Inflammatory macrophage treated with lipopolysaccharide for 4 hours (primary cell): ENCODE measurements around the gene UPF1.

ENCODE experiments used
- DNase-seq: peaks from one replicate; pipeline ENCODE4 v3.0.0-alpha.2; 2020

UPF1 gene

DNA sequence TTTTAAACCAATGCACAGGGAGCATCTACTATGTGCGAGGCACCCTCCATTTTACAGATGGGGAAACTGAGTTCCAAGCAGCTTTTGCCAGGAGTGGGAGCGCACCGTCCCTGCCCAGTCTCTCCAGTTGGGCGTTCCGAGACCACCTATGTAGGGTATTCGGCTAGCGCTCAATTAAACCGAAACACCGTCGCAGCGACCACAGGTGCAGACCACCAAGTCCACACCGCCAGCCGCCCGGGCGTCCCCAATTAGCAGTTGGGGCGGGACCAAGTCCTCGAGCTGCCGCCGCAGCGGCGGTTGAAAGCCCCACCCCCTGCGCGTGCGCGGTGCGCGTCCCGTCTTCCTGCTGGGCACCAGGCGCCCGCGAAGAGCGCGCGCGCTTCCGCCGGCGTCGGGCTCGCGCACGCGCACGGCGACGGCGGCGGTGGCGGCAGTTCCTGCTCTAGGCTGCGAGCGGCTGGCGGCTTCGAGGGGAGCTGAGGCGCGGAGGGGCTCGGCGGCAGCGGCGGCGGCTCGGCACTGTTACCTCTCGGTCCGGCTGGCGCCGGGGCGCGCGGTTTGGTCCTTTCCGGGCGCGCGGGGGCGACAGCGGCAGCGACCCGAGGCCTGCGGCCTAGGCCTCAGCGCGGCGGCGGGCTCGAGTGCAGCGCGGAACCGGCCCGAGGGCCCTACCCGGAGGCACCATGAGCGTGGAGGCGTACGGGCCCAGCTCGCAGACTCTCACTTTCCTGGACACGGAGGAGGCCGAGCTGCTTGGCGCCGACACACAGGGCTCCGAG, at the start of gene UPF1:
Gene UPF1, plus strand, starts transcription at position 436 of the 782 bp plus-strand sequence. Its CDS starts 251 bp downstream, at position 687.
- DNase-seq, result peak; percentile 95

DNA sequence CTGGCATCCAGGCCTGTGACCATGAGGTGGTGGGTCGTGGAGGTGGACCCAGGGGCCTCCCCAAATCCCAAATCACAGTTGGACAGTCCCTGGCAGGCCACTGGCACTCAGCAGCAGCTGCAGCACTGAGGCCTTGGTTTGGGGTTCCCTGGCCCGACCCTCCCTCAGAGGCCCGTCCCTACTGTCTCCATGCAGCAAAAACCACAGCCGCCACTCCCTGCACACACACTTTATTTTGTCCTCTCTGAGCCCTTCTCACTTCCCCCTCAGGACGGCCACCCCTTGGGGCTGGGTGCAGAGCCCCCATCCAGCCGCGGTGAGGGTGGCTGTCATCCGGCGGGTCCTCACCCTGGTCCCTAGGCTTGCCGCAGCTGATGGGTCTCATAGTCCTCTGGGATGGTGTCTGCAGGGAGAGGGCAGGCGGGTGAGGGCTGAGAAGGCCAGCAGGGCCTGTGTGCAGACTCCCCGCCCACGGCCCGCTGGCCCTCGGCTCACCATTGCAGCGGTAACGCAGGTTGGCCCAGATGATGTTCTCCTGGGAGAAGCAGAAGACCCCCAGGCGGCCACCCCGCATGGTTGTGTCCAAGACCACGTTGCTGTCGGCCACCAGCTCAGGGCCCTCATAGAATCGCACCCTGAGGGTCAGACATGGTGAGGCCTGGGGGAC, 49.1 kb upstream of the UPF1 start:
- DNase-seq, result no peak

DNA sequence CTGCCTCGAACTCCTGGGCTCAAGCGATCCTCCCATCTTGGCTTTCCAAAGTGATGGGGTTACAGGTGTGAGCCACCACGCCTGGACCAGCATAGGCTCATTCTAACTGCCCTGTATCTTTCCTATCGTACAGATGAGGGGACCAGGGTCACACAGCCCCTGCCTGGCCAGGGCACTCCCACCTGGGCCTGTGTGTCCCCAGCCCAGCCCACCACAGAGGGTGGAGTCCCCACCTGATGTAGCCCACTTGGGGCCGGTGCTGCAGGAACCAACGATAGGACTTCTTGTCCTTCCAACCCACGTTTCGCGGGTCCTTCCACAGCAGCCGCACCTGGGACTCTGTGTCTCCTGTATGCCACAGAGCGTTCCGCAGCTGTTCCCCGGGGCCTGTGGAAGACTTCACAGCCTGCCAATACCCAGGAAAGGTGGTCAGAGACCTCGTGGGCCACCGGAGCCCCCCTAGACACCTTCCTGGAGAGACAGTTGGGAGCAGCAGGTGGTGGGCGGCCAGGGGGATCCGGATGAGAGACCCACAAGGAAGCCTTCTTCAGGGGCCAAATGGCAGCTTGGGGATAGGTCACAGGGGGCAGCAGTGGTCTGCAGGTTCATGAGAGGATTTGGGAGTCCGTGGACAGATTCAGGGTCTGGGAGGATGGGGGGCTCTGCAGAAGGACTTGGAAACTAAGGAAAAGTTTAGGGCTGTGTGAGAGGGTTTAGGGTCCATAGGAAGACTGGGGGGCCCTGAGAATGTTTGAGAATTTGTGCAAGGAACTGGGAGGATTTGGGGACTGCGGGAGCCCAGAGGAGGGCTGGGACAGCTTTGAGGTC, 47.6 kb upstream of the UPF1 start:
- DNase-seq, result no peak

DNA sequence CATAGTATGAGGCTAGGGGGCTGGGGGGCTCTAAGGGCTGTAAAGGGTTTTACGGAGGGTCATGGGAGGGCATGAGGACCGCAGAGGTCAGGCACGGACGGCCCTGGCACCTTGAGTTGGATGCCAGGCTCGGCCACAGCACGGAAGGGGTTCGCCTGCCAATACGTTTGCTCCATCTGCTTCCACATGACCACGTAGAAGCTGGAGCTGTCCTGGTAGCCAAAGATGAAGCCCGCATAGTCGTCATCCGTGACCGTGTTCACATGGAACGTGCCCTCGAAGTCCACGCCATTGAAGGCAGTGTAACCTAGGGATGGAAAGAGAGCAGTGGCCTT, 47.0 kb upstream of the UPF1 start:
- DNase-seq, result no peak

DNA sequence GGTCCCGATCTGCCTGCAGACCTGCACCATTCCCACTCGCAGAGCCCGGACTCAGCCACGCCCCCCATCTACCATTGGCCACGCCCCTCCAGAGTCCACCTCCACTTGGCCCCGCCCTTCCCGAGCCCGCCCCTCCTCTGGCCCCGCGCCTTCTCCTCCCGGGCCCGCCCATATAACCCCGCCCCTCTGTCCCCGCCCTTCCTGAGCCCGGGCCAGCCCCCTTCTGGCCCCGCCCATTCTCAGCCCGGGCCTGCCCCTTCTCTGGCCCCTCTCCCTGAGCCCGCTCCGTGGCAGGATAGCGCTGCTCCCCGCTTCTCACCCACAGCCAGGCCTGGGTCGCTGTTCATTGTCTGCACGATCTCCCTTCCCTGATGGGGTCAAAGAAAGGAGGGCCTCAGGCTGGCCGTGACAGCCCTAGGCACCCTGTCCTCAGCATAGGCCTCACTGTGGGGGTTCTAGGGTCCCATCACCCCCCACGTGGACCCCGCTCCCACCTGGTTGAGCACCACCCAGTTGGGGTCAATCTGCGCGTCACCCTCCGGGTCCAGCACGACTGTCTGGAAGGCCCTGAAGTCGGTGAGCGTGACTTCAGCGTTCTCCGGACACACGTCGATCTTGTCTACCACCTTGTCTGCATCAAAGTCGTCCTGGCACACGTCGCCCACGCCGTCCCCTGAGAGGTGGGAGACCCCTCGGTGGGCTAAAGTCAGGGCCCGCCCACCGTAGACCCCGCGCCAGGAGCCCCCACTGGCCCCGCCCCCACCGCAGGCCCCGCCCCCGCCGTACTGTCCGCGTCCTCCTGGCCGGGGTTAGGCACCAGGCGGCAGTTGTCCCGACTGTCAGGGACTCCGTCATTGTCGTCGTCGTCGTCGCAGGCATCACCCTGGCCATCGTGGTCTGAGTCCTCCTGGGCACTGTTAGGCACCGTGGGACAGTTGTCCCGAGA, 46.3 kb upstream of the UPF1 start:
- DNase-seq, result peak; percentile 76

DNA sequence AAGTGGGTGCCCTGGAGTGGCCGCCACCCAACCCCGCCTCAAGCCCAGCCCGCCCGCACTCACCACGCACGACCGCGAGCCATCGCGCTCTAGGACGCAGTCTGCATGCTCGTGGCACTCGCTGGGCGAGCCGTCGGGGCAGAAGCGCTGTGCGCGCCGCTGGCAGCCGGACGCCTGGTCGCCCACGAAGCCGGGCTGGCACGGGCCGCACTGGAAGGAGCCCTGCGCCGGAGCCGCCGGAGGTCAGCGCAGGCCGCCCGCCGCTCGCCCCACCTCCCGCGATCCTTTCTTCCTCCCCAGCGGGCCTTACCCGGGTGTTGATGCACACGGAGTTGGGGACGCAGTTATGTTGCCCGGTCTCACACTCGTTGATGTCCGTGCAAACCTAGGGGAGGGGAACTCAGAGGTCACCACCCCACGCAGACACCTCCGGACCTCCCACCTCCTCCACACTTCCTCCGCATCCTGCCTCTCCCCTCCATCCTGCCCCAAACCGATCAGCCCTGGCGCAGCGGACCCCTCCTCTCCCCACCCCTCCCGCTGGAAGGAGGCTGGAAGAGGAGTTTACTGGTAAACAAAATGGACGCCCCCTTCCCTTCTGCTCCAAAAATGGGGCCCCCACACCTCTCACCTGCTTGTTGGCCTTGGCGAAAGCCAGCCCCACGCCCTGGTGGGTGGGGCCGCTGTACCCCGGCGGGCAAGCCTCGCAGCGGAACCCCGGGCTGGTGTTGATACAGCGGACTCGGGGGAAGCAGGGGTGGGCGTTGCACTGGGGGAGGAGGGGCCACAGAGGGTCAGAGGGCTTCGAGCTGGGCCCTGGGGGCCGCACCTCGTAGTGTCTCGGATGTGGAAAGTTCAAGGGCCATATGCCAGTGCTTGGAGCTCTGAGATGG, 43.0 kb upstream of the UPF1 start:
- DNase-seq, result no peak

DNA sequence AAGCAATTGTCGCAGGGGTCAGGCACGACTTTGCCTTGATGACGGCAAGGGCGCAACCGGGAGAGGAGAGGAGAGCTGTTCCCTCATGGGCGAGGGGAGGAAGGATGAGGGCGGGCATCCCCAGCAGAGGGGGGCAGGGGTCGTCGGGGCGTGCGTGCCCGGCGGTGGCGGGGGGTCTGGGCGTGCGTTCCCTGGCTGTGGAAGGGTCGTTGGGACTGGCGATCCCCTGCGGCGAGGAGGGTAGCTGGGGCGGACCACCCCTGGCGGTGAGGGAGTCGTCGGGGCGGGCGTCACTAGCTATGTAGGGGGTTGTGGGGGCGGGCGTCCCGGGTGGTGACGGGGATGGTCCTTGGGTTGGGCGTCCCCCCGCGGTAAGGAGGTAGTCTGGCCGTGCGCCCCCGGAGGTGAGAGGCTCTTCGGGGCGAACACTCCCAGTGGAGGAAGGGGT, 42.3 kb upstream of the UPF1 start:
- no peak for DNase-seq

DNA sequence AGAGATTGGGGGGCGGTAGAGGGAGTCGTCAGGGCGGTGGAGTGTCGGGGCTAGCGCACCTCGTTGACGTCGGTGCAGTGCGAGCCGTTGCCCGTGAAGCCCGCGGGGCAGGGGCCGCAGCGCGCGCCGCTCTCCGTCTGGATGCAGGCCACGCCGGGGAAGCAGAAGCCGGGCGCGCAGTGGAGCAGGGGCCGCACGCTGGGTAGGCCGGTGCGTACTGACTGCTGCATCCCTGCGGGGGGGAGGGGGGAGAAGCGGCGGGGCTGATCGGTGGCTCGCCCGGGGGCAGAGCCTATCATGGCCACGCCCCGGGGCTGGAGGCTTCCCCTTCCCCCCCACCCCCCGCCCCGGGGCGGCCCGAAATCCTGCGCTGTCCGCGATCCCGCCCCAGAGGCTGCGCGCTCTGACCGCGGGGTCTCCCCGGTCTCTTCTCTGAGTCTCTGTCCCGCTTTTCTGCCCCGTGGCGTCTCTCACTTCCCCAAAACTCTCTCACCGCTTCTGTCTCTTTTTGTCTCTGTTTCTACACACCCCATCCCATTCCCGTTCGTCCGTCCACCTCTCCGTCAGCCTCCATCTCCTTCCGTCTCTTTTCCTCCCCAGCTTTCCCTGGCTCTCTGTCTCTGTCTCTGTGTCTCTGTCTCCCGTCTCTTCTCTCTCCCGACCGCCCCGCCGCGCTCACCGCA, 41.7 kb upstream of the UPF1 start:
- DNase-seq, result peak; percentile 24

DNA sequence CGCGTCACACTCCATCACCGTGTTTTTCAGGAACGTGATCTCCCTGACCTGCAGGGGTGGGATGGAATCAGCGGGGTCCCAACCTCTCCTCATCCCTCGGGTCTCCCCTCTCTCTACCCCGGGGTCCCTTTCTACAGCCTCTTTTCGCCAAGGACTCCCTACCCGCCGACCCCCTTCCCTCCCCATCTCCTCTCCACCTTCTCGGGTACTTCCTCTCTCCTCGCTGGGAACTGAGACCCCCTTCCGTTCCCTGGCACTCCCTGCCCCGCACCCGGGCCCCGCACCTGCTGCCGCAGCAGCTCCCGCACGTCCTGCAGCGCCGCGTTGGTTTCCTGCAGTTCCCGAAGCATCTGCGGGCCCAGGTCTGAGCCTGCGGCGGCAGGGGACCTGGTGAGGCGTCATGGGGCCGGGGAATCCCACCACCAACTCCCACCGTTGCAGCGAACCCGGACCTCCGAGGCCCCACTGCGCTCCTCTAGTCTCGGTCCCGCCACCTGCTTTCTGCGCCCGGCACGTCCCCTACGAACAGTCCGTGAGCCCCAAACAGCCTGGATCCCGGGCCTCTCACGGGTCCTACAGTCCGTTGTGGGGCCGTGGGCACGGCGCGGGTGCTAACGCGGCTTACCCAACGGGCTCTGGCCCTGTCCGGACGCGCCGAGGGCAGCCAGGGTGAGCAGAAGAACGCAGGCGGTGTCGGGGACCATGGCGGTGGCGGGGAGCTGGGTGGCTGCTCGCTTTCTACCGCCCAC, 41.0 kb upstream of the UPF1 start, which contains the start of gene COMP:
Gene COMP, minus strand, starts transcription at position 740 of the 749 bp plus-strand sequence. Its CDS starts 36 bp downstream, at position 704.
- DNase-seq, result no peak

DNA sequence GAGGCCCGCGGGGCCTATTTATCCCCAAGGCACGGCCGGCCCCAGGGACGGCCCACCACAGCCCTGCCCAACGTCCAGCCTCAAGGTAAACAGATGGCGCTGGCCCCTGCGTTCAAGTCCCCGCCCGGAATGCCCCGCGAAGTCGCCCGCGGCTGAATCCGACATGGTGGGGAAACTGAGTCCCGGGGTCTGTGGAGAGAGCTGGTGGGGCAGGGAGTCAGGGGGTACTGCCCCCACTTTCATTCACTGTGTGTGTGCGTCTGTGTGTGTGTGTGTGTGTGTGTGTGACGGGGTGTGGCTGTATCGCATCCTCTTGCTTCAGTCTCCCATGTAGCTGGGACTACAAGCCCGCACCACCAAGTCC, 40.5 kb upstream of the UPF1 start:
- DNase-seq, result no peak

DNA sequence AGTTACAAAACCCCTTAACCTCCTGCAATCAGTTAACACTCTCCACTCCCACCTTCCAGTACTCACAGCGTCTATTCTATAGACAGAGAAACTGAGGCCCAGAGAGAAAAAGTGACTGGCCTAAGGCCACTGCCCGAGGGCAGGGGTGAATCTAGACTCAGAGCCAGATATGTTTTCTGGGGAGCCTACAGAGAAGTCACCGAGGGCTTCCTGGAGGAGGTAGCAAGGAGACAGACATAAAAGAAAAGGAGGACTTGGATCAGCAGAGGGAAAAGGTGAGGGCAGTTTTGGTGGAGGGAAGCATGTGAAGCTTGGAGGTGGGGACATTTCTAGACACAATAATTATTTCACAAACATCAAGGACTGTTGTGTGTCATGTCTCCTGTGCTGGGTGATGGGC, 39.1 kb upstream of the UPF1 start:
- DNase-seq, result no peak

DNA sequence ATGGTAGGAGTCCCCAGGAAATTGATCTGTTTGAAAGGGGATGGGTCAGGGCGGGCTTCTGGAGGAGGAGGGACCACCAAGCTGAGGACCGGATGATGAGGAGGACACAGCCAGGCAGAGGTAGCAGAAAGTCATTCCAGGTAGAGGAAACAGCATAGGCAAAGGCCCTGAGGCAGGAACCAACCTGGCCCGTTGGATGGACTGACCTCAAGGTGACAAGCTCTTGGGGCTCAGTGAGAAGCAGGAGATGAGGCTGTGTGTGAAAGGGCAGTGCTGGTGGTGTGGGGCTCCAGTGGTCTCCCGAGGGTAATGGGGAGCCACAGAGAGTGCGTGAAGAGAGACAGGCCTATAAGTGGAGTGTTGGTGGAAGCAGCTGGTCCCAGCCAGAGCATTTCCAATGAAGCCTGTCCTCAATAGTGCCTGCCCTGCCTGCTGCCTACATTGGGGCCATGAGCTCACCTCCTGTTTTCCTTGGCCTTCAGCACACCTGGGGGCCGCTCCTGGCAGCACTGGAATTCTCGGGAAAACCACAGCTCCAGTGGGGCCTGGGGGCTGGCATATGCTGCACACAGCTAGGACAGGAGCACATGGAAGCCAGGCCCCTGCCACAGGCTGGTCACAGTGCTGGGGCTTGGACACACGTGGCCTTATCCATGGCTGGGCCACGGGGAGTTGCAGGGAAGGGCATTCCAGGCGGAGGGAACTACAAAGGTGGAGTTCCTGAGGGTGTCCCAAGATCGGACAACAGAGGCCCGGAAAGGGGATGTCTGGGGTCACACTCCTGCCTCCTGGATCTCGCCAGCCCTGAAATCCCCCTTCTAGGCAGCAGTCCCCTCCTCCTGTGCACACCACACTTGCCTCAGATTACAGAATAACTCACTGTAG, 38.4 kb upstream of the UPF1 start:
- DNase-seq, result no peak

DNA sequence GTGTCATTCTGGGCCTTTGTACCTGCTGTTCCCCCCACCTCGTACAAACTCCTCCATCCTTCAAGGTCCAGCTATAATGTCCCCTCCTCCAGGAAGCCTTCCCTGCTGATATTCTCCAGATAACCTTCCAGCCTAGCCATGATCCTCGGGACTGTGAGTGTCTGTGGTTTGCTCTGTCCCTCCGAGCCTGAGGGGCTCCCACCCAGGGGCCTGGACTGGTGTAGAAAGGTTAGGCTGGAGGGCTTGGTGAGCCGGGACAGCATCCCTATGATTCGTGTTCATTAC, 37.8 kb upstream of the UPF1 start:
- DNase-seq, result no peak

DNA sequence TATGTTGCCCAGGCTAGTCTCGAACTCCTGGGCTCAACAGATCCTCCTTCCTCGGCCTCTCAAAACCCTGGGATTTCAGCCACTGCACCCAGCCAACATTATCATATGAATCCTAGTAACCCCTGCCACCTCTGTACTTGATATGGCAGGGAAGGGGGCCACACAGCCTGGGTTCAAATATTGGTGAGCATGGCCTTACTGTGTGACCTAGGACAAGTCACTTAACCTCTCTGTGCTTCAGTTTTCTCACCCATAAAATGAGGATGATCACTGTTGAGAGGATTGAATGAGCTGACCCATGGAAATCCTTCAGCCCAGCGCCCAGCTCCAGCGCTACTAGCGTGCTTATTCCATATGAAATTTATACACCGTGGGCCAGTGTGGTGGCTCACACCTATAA, 37.1 kb upstream of the UPF1 start:
- DNase-seq, result no peak

DNA sequence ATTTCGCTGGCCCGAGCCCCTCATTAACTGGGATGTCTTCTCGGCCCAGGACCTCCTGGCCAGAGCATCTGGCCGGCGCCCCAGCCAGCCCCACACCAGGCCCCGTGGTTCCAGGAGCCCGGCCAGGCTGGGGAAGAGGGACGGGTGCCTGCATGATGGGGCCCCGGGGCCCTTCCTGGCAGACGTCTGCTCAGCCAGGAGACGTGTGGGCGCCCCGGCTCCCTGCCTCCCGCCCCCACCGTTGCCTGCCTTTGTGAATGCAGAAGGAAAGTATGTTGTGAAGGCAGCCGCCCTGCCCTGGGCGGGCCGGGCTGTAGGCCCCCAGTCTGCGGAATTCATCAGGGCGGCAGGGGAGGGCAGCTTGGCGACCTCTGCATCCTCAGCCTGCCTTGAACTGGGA, 36.2 kb upstream of the UPF1 start:
- peak; percentile 13 for DNase-seq

DNA sequence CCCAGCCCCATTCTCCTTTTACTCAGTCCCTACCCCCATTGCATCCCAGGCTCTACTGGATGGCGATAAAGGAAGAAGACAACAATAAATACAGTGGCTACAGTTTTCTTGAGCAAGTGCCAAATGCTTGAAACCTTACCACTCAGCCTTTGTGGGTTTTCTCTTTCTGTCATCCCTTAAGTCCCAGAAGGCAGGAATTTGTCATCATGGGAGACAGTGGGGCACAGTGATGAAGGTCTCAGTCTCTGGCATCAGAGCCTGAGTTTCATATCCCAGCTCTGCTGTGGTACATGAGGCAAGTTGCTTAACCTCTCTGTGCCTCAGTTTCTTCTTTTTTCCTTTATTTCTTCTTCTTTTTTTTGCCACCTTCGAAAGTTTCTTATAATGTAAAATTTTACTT, 35.5 kb upstream of the UPF1 start:
- DNase-seq, result no peak

DNA sequence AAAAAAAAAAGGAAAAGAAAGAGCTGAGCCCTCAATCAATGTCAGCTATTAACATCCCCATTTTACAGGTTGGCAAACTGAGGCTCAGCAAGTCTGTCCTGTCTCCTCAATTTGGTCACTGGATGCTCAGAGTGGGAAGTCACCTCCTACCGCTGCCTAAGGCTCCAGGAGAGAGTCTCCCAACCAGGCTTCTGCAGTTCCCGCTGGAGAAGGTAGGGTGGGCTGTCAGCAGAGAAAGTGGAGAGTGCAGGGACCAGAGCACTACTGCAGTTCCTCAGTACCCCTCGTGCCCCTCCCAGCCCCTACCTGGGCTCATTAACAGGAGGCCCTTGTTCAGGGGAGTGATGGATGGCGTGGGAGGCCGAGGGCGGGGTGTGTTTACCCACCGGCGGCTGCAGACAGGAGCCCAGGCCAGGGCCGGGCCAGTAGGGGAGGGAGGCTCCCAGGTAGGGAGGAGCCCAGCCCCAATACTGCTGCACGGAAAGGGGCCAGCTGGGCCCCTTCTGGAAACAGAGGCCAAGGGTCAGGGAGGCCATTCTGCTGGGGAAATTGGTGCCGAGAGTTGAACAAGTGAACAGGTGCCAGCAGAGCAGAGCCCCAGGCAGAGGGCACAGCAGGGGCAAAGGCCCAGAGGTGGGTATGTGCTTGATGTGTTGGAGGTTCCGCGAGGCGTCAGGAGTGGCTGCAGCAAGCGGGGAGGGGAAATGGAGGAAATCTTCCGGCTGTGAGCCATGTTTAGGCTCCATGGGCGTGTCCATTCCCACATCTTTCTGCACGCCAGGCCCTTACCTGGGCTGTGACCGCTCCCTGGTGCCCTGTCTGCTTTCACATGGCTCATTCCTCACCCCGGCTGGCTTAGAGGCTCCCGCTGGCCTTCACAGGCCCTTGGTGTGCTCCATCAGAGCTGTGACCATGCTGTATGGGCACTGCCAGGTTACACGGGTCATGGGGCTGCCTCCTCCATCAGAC, 33.1 kb upstream of the UPF1 start:
- DNase-seq, result no peak

DNA sequence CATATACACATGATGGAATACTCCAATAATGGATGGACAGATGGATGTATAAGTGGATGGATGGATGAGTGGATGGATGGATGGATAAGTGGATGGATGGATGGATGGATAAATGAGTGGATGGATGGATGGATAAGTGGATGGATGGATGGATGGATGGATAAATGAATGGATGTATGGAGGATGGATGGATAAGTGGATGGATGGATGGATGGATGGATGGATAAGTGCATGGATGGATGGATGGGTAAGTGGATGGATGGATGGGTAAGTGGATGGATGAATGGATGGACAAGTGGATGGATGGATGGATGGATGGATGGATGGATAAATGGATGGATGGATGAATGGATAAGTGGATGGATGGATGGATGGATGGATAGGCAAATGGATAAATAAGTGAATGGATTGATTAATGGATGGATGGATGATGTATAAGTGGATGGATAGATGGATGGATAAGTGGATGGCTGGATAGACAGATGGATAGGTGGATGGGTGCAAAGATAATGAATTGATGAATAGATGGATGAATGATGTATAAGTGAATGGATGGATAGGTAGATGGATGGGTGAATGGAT, 32.3 kb upstream of the UPF1 start:
- no peak for DNase-seq
